GM19240 (cell line): ENCODE measurements around the gene BIRC7.

ENCODE experiments used
- DNase-seq: peaks from one replicate; pipeline ENCODE4 v3.0.0; 2011; ENCODE audit warnings: low spot score; ENCODE audit not compliant: insufficient read length

Gene BIRC7

GRCh38 chr20:63224412-63225081, 11.2 kb upstream of the BIRC7 start:
- DNase-seq: no peak

GRCh38 chr20:63225082-63225454, 10.6 kb upstream of the BIRC7 start:
- DNase-seq: no peak

GRCh38 chr20:63226042-63226943, 9.4 kb upstream of the BIRC7 start:
- DNase-seq: no peak

DNA sequence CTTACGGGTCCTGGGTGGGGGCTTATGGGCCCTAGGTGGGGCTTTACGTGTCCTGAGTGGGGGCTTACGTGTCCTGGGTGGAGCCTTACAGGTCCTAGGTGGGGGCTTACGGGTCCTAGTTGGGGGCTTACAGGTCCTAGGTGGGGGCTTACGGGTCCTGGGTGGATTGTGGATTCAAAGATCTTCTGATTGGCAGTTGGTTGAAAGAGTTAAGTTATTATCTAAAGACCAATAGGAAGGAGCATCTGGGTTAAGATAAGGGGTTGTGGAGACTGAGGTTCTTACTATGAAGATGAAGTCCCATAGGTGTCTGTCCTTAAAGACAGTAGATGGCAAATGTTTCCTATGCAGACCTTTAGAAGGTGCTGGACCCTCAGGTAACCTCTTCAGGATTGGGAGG, 8.4 kb upstream of the BIRC7 start:
- DNase-seq: no peak

DNA sequence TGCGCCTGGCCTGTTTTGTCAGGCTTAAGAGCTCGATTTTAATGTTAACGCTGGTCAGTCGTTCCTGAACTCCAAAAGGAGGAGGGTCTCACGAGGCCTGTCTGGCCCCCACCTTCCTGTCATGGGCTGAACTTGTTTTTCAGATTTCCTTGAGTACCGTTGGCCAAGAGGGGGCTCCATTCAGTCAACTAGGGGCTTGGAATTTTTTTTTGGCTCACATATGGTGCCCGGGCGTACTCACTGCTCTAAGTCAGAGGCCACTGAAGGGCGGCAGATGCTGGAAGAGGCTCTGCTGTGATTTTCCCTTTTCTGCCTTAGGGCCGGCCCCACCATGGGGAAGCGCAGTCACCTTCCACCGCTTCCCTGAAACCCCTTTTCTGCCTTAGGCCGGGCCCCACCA, 6.9 kb upstream of the BIRC7 start:
- no peak for DNase-seq

- DNase-seq: no peak
These were observed 4.9 kb upstream of the BIRC7 start for GRCh38 chr20:63230800-63231268.

GRCh38 chr20:63232235-63233060, 3.3 kb upstream of the BIRC7 start:
- no peak for DNase-seq

DNA sequence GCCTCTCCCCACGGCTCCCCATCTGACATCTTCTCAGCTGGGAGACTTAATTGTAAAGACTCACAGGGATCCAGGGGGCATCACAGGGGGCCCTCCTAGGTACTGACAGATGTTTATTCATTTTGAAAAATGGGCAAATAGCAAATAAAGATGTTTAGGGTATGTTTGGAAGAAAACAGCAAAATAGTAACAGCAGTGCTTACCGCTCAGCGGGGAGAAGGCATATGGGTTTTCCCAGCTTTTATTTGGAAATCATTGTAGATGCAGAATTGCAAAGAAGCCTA, 2.7 kb upstream of the BIRC7 start:
- no peak for DNase-seq

GRCh38 chr20:63233924-63234323, 1.8 kb upstream of the BIRC7 start:
- DNase-seq: no peak

DNA sequence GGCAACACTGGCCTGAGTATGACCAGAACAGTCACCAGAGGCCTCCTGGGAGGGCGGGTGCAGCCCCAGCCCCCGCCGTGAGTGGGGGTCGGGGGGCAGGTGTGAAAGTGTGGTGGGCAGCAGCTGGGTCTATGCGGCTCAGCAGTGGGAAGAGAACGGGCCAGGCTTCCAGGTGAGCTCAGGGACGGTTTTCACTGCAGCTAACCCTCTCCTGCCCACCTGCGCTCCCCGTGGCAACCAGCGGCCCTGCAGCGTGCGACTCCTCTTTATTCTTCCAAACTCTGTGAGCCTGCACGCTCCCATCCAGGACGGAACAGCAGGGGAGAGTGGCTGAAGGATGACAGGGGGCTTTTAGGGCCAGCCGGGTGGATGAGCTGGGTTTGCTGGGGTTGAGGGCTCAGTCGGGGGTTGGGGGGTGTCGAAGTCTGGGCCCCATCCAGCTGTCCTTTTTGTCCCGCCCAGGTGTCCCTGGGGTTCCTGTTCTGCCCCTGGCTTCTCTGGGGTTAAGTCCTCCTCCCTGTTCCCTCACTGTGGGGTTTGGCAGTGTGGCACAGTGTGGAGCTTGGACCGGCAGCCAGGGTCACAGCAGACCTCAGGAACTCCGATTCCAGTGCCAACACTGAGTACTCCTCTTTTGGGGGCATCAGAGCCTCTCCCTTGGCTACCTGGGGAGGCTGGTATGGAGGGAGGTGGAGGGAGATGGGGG, 859 bp upstream of the BIRC7 start:
- no peak for DNase-seq

GRCh38 chr20:63236116-63236837, 572 bp downstream of the BIRC7 start:
- no peak for DNase-seq

- no peak for DNase-seq
These were observed 2.3 kb downstream of the BIRC7 start for GRCh38 chr20:63238031-63238430.

- DNase-seq: no peak
These were observed 2.9 kb downstream of the BIRC7 start for GRCh38 chr20:63238514-63239125.

DNA sequence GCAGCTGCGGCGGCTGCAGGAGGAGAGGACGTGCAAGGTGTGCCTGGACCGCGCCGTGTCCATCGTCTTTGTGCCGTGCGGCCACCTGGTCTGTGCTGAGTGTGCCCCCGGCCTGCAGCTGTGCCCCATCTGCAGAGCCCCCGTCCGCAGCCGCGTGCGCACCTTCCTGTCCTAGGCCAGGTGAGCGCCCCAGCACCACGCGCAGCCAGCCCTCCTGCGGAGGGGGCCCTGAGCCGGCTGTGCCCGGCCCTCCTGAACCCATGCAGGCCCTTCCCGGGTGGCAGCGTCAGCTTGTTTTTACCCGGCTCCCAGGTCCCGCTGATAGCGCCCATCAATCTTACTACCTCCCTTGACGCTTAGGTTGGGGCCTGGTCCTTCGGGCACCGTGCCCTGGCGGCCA, 3.7 kb downstream of the BIRC7 start:
- DNase-seq: no peak

DNA sequence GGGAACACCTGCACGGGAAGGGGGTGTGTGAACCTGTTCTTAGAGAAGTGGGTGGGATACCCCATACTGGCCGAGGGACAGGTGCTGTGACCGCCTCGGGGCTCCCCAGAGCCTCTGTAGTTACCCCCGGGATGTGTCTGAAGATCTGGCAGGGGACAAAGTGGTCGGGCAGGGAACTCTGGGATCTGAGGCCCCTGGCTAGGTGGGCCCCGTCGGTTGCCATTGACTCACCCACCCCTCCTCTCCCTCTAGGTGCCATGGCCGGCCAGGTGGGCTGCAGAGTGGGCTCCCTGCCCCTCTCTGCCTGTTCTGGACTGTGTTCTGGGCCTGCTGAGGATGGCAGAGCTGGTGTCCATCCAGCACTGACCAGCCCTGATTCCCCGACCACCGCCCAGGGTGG, 4.3 kb downstream of the BIRC7 start:
- no peak for DNase-seq

- no peak for DNase-seq
These were observed 5.6 kb downstream of the BIRC7 start for GRCh38 chr20:63241272-63241671.

DNA sequence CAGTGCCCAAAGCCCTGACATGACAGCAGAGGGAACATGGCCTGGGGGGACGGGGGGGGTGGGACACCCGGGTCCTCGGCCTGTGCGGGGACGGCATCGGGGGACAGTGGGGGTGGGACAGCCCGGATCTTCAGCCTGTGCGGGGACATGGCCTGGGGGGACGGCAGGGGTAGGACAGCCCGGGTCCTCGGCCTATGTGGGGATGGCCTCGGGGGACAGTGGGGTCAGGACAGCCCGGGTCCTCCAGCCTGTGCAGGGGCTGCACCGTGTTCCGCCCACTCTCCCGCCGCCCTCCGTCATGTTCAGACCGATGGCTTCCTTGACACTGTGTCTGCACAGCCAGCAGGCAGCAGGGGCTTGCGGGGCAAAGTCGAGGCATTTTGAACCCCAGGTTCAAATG, 7.0 kb downstream of the BIRC7 start:
- DNase-seq: no peak

GRCh38 chr20:63243604-63244247, 8.0 kb downstream of the BIRC7 start:
- DNase-seq: no peak

DNA sequence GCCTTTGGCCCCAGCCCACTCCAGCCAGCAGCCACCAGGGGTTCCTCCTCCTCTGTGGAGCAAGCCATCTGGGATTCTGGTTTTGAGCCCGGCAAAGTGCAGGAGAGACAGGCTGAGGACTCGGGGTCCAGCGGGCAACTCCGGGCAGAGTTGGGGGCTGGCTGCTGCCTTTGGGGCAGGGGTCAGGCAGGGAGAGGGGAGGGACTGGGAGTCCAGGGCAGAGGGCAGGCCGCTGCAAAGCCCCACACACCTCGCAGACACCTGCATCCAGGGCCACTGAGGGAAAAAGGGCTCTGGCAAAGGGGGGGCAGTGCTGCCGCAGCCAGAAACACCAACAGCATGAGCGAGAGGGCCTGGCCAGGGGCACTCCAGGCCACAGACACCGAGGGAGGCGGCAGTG, 8.8 kb downstream of the BIRC7 start:
- DNase-seq: no peak
